SU-DHL-6 (cell line): ENCODE results near the gene COL25A1.

ENCODE experiments used
- H2AFZ ChIP-seq: fragments of 200-600 bp; sonication (generic); 2 replicates; pipeline ENCODE4 v1.6.1; 2014; ENCODE audit warnings: low read depth, mild to moderate bottlenecking, moderate library complexity, mixed read lengths, antibody characterized with exemption, low read length; ENCODE audit not compliant: severe bottlenecking
- H3F3A ChIP-seq: fragments of 200-600 bp; shearing (Covaris generic); 2 replicates; pipeline ENCODE4 v1.6.0; 2016; ENCODE audit warnings: antibody characterized with exemption, mild to moderate bottlenecking; ENCODE audit not compliant: insufficient read depth
- H3K27ac ChIP-seq: fragments of 200-600 bp; sonication (generic); 2 replicates; pipeline ENCODE4 v1.5.1; 2016; ENCODE audit warnings: low read depth, mild to moderate bottlenecking, low read length, moderate library complexity, mixed read lengths
- H3K27me3 ChIP-seq: fragments of 200-600 bp; sonication (generic), shearing (Covaris generic); 2 replicates; pipeline ENCODE4 v1.6.0; 2014; ENCODE audit warnings: mild to moderate bottlenecking, low read length
- H3K36me3 ChIP-seq: fragments of 200-600 bp; sonication (generic); 2 replicates; pipeline ENCODE4 v1.6.1; 2014; ENCODE audit warnings: mild to moderate bottlenecking, low read length, mixed read lengths
- H3K4me2 ChIP-seq: fragments of 300-600, 200-600 bp; shearing (Covaris generic), sonication (generic); 2 replicates; pipeline ENCODE4 v1.6.0; 2014; ENCODE audit warnings: low read length, low read depth, mild to moderate bottlenecking; ENCODE audit not compliant: poor library complexity, severe bottlenecking
- H3K4me3 ChIP-seq: fragments of 200-600 bp; sonication (generic); 2 replicates; pipeline ENCODE4 v1.5.1; 2014; ENCODE audit warnings: antibody characterized with exemption, low read length, mild to moderate bottlenecking, mixed read lengths; ENCODE audit not compliant: insufficient read depth, poor library complexity, severe bottlenecking
- H3K79me2 ChIP-seq: fragments of 200-600 bp; sonication (generic); 2 replicates; pipeline ENCODE4 v1.6.1; 2014; ENCODE audit warnings: mild to moderate bottlenecking, low read length, moderate library complexity; ENCODE audit not compliant: insufficient read depth
- H3K9ac ChIP-seq: fragments of 200-600 bp; sonication (generic); 2 replicates; pipeline ENCODE4 v1.7.0; 2014; ENCODE audit warnings: mild to moderate bottlenecking, low read length
- H3K9me2 ChIP-seq: fragments of 200-600 bp; sonication (generic); replicated peaks from 2 replicates; pipeline ENCODE4 v1.6.1; 2014; ENCODE audit warnings: low read length; ENCODE audit not compliant: insufficient read depth
- H3K9me3 ChIP-seq: fragments of 200-600 bp; sonication (generic); 2 replicates; pipeline ENCODE4 v1.6.1; 2014; ENCODE audit warnings: low read length, mixed read lengths; ENCODE audit not compliant: insufficient read depth
- H4K20me1 ChIP-seq: fragments of 200-600 bp; sonication (generic); 2 replicates; pipeline ENCODE4 v1.6.1; 2014; ENCODE audit warnings: low read depth, mild to moderate bottlenecking, antibody characterized with exemption, low read length, moderate library complexity, mixed read lengths
- EZH2phosphoT487 ChIP-seq: fragments of 200-600 bp; sonication (generic), shearing (Covaris generic); conservative IDR thresholded peaks from 2 replicates; pipeline ENCODE4 v1.6.1; 2018; ENCODE audit warnings: mild to moderate bottlenecking, antibody characterized with exemption, low read length, moderate library complexity, mixed read lengths
- TF ChIP-seq, protein P1 (sequence below): fragments of 200-600 bp; sonication (generic); IDR thresholded peaks from one replicate; pipeline ENCODE4 v1.5.1; 2017; ENCODE audit warnings: antibody characterized with exemption, mild to moderate bottlenecking, low read length, moderate library complexity; ENCODE audit not compliant: insufficient read depth, poor library complexity, severe bottlenecking

The COL25A1 gene

GRCh38 chr4:108838451-108838850 is 464.0 kb downstream of the COL25A1 start:
- no peak overlapping the region for H2AFZ ChIP-seq
- no peaks in the 10 kb centered on the region for H3F3A ChIP-seq
- H3K4me3 ChIP-seq: no peak overlapping the region
- no peaks in the 10 kb centered on the region for H3K27me3 ChIP-seq
- no peaks in the 10 kb centered on the region for H3K9me3 ChIP-seq
- no peak overlapping the region for H3K27ac ChIP-seq
- no peaks in the 10 kb centered on the region for H3K9me2 ChIP-seq
- H3K4me2 ChIP-seq: no peak overlapping the region
- no peaks in the 10 kb centered on the region for H4K20me1 ChIP-seq
- H3K79me2 ChIP-seq: no peaks in the 10 kb centered on the region
- TF ChIP-seq EZH2phosphoT487: no peak
- no peak overlapping the region for H3K9ac ChIP-seq
- H3K36me3 ChIP-seq: no peaks in the 10 kb centered on the region

GRCh38 chr4:108834835-108835384 is 467.5 kb downstream of the COL25A1 start:
- H2AFZ ChIP-seq: no peak overlapping the region
- no peaks in the 10 kb centered on the region for H3K36me3 ChIP-seq
- TF ChIP-seq, protein P1, sequence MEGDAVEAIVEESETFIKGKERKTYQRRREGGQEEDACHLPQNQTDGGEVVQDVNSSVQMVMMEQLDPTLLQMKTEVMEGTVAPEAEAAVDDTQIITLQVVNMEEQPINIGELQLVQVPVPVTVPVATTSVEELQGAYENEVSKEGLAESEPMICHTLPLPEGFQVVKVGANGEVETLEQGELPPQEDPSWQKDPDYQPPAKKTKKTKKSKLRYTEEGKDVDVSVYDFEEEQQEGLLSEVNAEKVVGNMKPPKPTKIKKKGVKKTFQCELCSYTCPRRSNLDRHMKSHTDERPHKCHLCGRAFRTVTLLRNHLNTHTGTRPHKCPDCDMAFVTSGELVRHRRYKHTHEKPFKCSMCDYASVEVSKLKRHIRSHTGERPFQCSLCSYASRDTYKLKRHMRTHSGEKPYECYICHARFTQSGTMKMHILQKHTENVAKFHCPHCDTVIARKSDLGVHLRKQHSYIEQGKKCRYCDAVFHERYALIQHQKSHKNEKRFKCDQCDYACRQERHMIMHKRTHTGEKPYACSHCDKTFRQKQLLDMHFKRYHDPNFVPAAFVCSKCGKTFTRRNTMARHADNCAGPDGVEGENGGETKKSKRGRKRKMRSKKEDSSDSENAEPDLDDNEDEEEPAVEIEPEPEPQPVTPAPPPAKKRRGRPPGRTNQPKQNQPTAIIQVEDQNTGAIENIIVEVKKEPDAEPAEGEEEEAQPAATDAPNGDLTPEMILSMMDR: no peak
- TF ChIP-seq EZH2phosphoT487: no peak
- H3K9me3 ChIP-seq: no peaks in the 10 kb centered on the region
- H3K9me2 ChIP-seq: no peaks in the 10 kb centered on the region
- H3K27me3 ChIP-seq: no peaks in the 10 kb centered on the region
- no peaks in the 10 kb centered on the region for H3F3A ChIP-seq
- H3K27ac ChIP-seq: no peak overlapping the region
- H4K20me1 ChIP-seq: no peaks in the 10 kb centered on the region
- H3K79me2 ChIP-seq: no peaks in the 10 kb centered on the region
- H3K9ac ChIP-seq: no peak overlapping the region
- H3K4me3 ChIP-seq: no peak overlapping the region
- H3K4me2 ChIP-seq: no peak overlapping the region

- Histone ChIP-seq H3K9me3 (no peaks in the 10 kb centered on the region), H3K9me2 (no peaks in the 10 kb centered on the region), H2AFZ (no peak overlapping the region), H3K36me3 (no peaks in the 10 kb centered on the region), H3K4me2 (no peak overlapping the region), H4K20me1 (no peaks in the 10 kb centered on the region), H3F3A (no peaks in the 10 kb centered on the region), H3K4me3 (no peak overlapping the region), H3K27ac (no peak overlapping the region), H3K79me2 (no peaks in the 10 kb centered on the region), H3K9ac (no peak overlapping the region), H3K27me3 (no peaks in the 10 kb centered on the region)
- no peak for TF ChIP-seq EZH2phosphoT487
- TF ChIP-seq, protein P1: no peak
Observed at GRCh38 chr4:108834166-108834834, 468.2 kb downstream of the COL25A1 start.

GRCh38 chr4:108833046-108833445 is 469.4 kb downstream of the COL25A1 start:
- no peaks in the 10 kb centered on the region for H3F3A ChIP-seq
- no peaks in the 10 kb centered on the region for H3K36me3 ChIP-seq
- no peaks in the 10 kb centered on the region for H3K79me2 ChIP-seq
- no peak overlapping the region for H3K27ac ChIP-seq
- H3K9me3 ChIP-seq: no peaks in the 10 kb centered on the region
- TF ChIP-seq EZH2phosphoT487: no peak
- TF ChIP-seq, protein P1: no peak
- H3K4me3 ChIP-seq: no peak overlapping the region
- no peaks in the 10 kb centered on the region for H3K9me2 ChIP-seq
- no peaks in the 10 kb centered on the region for H3K27me3 ChIP-seq
- no peak overlapping the region for H2AFZ ChIP-seq
- H3K9ac ChIP-seq: no peak overlapping the region
- H4K20me1 ChIP-seq: no peaks in the 10 kb centered on the region
- no peak overlapping the region for H3K4me2 ChIP-seq
